K562 (cell line): ENCODE measurements around the gene KRTAP6-1. TPM values are rescaled to one million over a fixed set of nuclear protein-coding genes. Genes with fewer than 3 reads are reported as not detected.

Experiments used
- ATAC-seq: fragments of 200-7000 bp; cut with Tn5 transposase; 3 replicates; pipeline ENCODE4 v1.9.1; 2020; ENCODE audit warnings: moderate library complexity
- BruUV-seq: library from RNA; stranded (reverse); fragments of 400-500 nt; replicated peaks from 2 replicates; lab custom pipeline; 2021; lab: Mats Ljungman, UMichigan
- CTCF ChIA-PET: fragments of 300-600 bp; formaldehyde crosslinking; extraction: SDS; loops from one replicate; lab custom pipeline; 2021; ENCODE audit warnings: low intra/inter-chr PET ratio; lab: Yijun Ruan, JAX
- POLR2A ChIA-PET: fragments of 300-600, 350-650 bp; sonication (Branson Sonifier 250); formaldehyde crosslinking; extraction: SDS; loops from one replicate; lab custom pipeline; 2021; ENCODE audit warnings: antibody characterized with exemption, inconsistent platforms; lab: Yijun Ruan, JAX
- DNase-seq, 4 experiments: peaks; one replicate each; pipeline versions ENCODE4 v3.0.0 to v3.0.0-alpha.2; 2011 to 2018; ENCODE audit warnings: low spot score in 3 of 4, mixed read lengths in 3 of 4; ENCODE audit errors: extremely low read depth in 1 of 4
- FAIRE-seq: peaks from 2 replicates; lab custom pipeline; 2011; peaks lifted over from hg19 to GRCh38; lab: Jason Lieb, UNC
- H2AFZ ChIP-seq: 2 replicates; pipeline ENCODE4 v1.6.0; 2011; ENCODE audit warnings: low read depth, low read length, control low read depth, inconsistent platforms
- H3K27ac ChIP-seq: fragments of 200-600 bp; 3 replicates; pipeline ENCODE4 v1.8.0; 2011; ENCODE audit warnings: low read depth, mild to moderate bottlenecking, control low read depth, inconsistent platforms, low read length, moderate library complexity, mixed read lengths; ENCODE audit errors: extremely low read depth
- H3K27me3 ChIP-seq, 2 experiments: fragments of 300-600 bp in 1 of 2; 2 replicates in 1 of 2; 3 replicates in 1 of 2; pipeline versions ENCODE4 v1.6.0 to v1.8.0; 2011; ENCODE audit warnings: inconsistent platforms in 2 of 2, low read length in 2 of 2, mild to moderate bottlenecking in 1 of 2, mixed read lengths in 1 of 2, moderate library complexity in 1 of 2; ENCODE audit not compliant: control insufficient read depth in 2 of 2, insufficient read depth in 2 of 2
- H3K36me3 ChIP-seq: fragments of 300-600 bp; 3 replicates; pipeline ENCODE4 v1.8.0; 2011; ENCODE audit warnings: mild to moderate bottlenecking, low read length, inconsistent platforms; ENCODE audit not compliant: control insufficient read depth, insufficient read depth
- H3K4me1 ChIP-seq, 2 experiments: fragments of 200-600 bp in 1 of 2; replicated peaks in 1 of 2; 2 replicates in 1 of 2; 3 replicates in 1 of 2; pipeline versions ENCODE4 v1.5.1 to v1.8.0; 2011; ENCODE audit warnings: inconsistent platforms in 2 of 2, low read length in 2 of 2, mild to moderate bottlenecking in 1 of 2, mixed read lengths in 1 of 2, moderate library complexity in 1 of 2; ENCODE audit not compliant: control insufficient read depth in 2 of 2, insufficient read depth in 2 of 2
- H3K4me2 ChIP-seq: 2 replicates; pipeline ENCODE4 v1.6.1; 2011; ENCODE audit warnings: low read length, control low read depth, inconsistent platforms, mixed read lengths; ENCODE audit not compliant: insufficient read depth
- H3K4me3 ChIP-seq: fragments of 200-600 bp; sonication (generic), shearing (Covaris generic); 2 replicates; pipeline ENCODE4 v1.5.1; 2016; ENCODE audit warnings: control low read depth, inconsistent platforms
- H3K79me2 ChIP-seq: fragments of 200-600 bp; 3 replicates; pipeline ENCODE4 v1.8.0; 2011; ENCODE audit warnings: low read length, inconsistent platforms; ENCODE audit not compliant: control insufficient read depth, insufficient read depth
- H3K9ac ChIP-seq, 2 experiments: 2 replicates each; pipeline versions ENCODE4 v1.6.0 to v1.6.1; 2011; ENCODE audit warnings: low read depth in 2 of 2, low read length in 2 of 2, control low read depth in 1 of 2, inconsistent platforms in 1 of 2, mild to moderate bottlenecking in 1 of 2, mixed read lengths in 1 of 2; ENCODE audit not compliant: insufficient read depth in 1 of 2
- H3K9me1 ChIP-seq: one replicate; pipeline ENCODE4 v1.6.0; 2011; ENCODE audit warnings: inconsistent platforms, mild to moderate bottlenecking, low read length, moderate library complexity; ENCODE audit not compliant: control insufficient read depth, insufficient read depth
- H3K9me3 ChIP-seq: replicated peaks from 2 replicates; pipeline ENCODE4 v1.5.1; 2011; ENCODE audit warnings: low read depth, low read length, inconsistent platforms; ENCODE audit not compliant: control insufficient read depth, insufficient read depth
- H4K20me1 ChIP-seq: replicated peaks from 2 replicates; pipeline ENCODE4 v1.6.1; 2011; ENCODE audit warnings: low read length, inconsistent platforms, mixed read lengths; ENCODE audit not compliant: control insufficient read depth, insufficient read depth
- CTCFL ChIP-seq: IDR thresholded peaks from 2 replicates; pipeline ENCODE4 v1.6.1; 2011; ENCODE audit warnings: borderline replicate concordance, low read depth, mild to moderate bottlenecking, moderate library complexity, low read length; ENCODE audit not compliant: insufficient read depth, poor library complexity, severe bottlenecking
- ELK3 ChIP-seq: fragments of 450-650 bp; formaldehyde crosslinking; IDR thresholded peaks from 2 replicates; pipeline ENCODE4 v1.4.0; 2020; ENCODE audit warnings: mild to moderate bottlenecking
- NCOR1 ChIP-seq: fragments of 450-650 bp; IDR thresholded peaks from 2 replicates; pipeline ENCODE4 v1.6.1; 2016; ENCODE audit warnings: mild to moderate bottlenecking, moderate library complexity
- ZMIZ1 ChIP-seq, 2 experiments: fragments of 150-350 bp in 1 of 2; IDR thresholded peaks; 2 replicates each; pipeline ENCODE4 v1.6.1; 2012 to 2016; ENCODE audit warnings: low read depth in 2 of 2, low read length in 2 of 2, mild to moderate bottlenecking in 1 of 2, moderate library complexity in 1 of 2
- ZNF311 ChIP-seq: fragments of 250-450 bp; sonication (Bioruptor Pico); IDR thresholded peaks from 2 replicates; pipeline ENCODE4 v1.4.0; 2020; ENCODE audit warnings: mild to moderate bottlenecking, moderate library complexity
- WGBS: fragments of 100-300 bp; shearing (Covaris generic); methylation state at CpG from one replicate; pipeline ENCODE4 v1.1.6; 2016; ENCODE audit warnings: low coverage, mixed read lengths; ENCODE audit not compliant: insufficient coverage; ENCODE audit errors: missing lambda C conversion rate; 5-methylcytosine and 5-hydroxymethylcytosine counted together
- in situ Hi-C: fragments of 300-500 bp; cut with MboI; formaldehyde crosslinking; loops from 4 replicates; pipeline ENCODE4 v1.15.0; 2018; ENCODE audit warnings: inconsistent platforms, mixed read lengths
- intact Hi-C: fragments of 100-400 bp; cut with micrococcal nuclease; formaldehyde crosslinking; loops from 2 replicates; pipeline ENCODE4 v1.14.2; 2022
- polyA plus RNA-seq, 8 experiments: library from polyadenylated mRNA; depleted of rRNA in 4 of 8; stranded (reverse) in 5 of 8; unstranded in 3 of 8; fragments of >200 nt; fragmentation: Nextera tagmentation in 2 of 8; fragmentation: Illumina TruSeq in 1 of 8; extraction: Ambion mirVana in 2 of 8; extraction: Trizol in 1 of 8; gene quantifications; 2 replicates each; pipeline versions ENCODE4 v1.2.1 to v1.2.3, GENCODE V29; 2011 to 2014; ENCODE audit warnings: inconsistent platforms in 1 of 8, missing spikeins in 1 of 8
- total RNA-seq, 7 experiments: library from RNA; depleted of rRNA in 6 of 7; stranded (reverse); fragments of >200 nt in 6 of 7; fragmentation: Illumina TruSeq in 2 of 7; extraction: Trizol in 2 of 7; gene quantifications; 2 replicates each; pipeline versions ENCODE4 v1.2.1 to v1.2.3, GENCODE V29; 2011 to 2021; ENCODE audit warnings: low replicate concordance in 1 of 7

Gene KRTAP6-1
- total and polyA plus RNA-seq, 9 of the 15 experiments (the other 6 are each of a cell fraction or from before 2014, with no cell fraction given), result not detected

- Histone ChIP-seq H3K36me3 (no peaks in the 10 kb centered on the region), H3K9me3 (peaks cover 5% of the 10 kb centered on the region; the same call in 1 of the 2 replicates), H3K27me3 (no peaks in the 10 kb centered on the region), H3K79me2 (no peaks in the 10 kb centered on the region), H3K4me1 (no peaks in the 10 kb centered on the region), H3K4me2 (no peak overlapping the region), H2AFZ (no peak overlapping the region), H3K9ac (no peak overlapping the region), H4K20me1 (no peaks in the 10 kb centered on the region), H3K27ac (no peak overlapping the region), H3K4me3 (no peak overlapping the region), H3K9me1 (no peaks in the 10 kb centered on the region)
- ChIA-PET CTCF (no interaction called here), POLR2A (no interaction called here)
- BruUV-seq, result no TSS peak
- no peak for ATAC-seq
- in situ Hi-C loops (no loop called here), intact Hi-C loops (no loop called here)
- TF ChIP-seq NCOR1, result no peak
- no peak for TF ChIP-seq ZMIZ1 (IDR thresholded peaks at IDR 0.05; ENCODE audit: low read depth in 2 of 2, low read length in 2 of 2)
- TF ChIP-seq CTCFL, result no peak
- TF ChIP-seq ZNF311 (CRISPR knock-in tag), result no peak
- no peak for TF ChIP-seq ELK3 (CRISPR knock-in tag)
- DNase-seq, result no peak
- FAIRE-seq, result no peak
- WGBS, result 6% methylated on average over 2 of the region's 2 CpGs
These were observed 1.6 kb downstream of the KRTAP6-1 start for GRCh38 chr21:30612132-30612531.
